Kidney (tissue), 14 donors: Measurements from ENCODE around the gene IL1RAPL1. TPM values are rescaled to one million over a fixed set of nuclear protein-coding genes. Genes with fewer than 3 reads are reported as not detected.

Source experiments
- DNase-seq, 5 donors: peaks; one replicate each; pipeline ENCODE4 v3.0.0-alpha.2; 2013 to 2020
- FAIRE-seq: peaks from 2 replicates; lab custom pipeline; 2012; peaks lifted over from hg19 to GRCh38; lab: Jason Lieb, UNC
- H3K27ac ChIP-seq, 2 donors: one replicate each; pipeline ENCODE4 v1.7.0; 2013; ENCODE audit warnings: low read depth in 2 of 2, low read length in 2 of 2, inconsistent platforms in 1 of 2
- H3K27me3 ChIP-seq: one replicate; pipeline ENCODE4 v1.7.1; 2013; ENCODE audit warnings: low read length, inconsistent platforms; ENCODE audit not compliant: control insufficient read depth, insufficient read depth
- H3K36me3 ChIP-seq, 3 donors: one replicate each; pipeline versions ENCODE4 v1.7.0 to v1.7.1; 2013; ENCODE audit warnings: low read length in 3 of 3, control low read depth in 1 of 3, inconsistent platforms in 1 of 3; ENCODE audit not compliant: insufficient read depth in 3 of 3, control insufficient read depth in 2 of 3
- H3K4me1 ChIP-seq, 3 donors: one replicate each; pipeline versions ENCODE4 v1.7.0 to v1.7.1; 2013; ENCODE audit warnings: low read length in 3 of 3, inconsistent platforms in 1 of 3, low read depth in 1 of 3; ENCODE audit not compliant: control insufficient read depth in 2 of 3, insufficient read depth in 2 of 3
- H3K4me3 ChIP-seq, 3 donors: one replicate each; pipeline versions ENCODE4 v1.7.0 to v1.8.1; 2013; ENCODE audit warnings: low read length in 3 of 3, control low read depth in 1 of 3, inconsistent platforms in 1 of 3
- H3K9ac ChIP-seq, 3 donors: one replicate each; pipeline versions ENCODE4 v1.7.0 to v1.7.1; 2013; ENCODE audit warnings: low read length in 3 of 3, control low read depth in 1 of 3, inconsistent platforms in 1 of 3
- H3K9me3 ChIP-seq, 3 donors: one replicate each; pipeline versions ENCODE4 v1.7.0 to v1.7.1; 2013; ENCODE audit warnings: low read length in 3 of 3, control low read depth in 1 of 3, inconsistent platforms in 1 of 3; ENCODE audit not compliant: control insufficient read depth in 2 of 3, insufficient read depth in 1 of 3
- CTCF ChIP-seq: IDR thresholded peaks from 3 replicates; pipeline ENCODE4 v1.5.1; 2012; ENCODE audit warnings: mild to moderate bottlenecking, moderate library complexity, borderline replicate concordance; ENCODE audit not compliant: insufficient read depth; ENCODE audit errors: extremely low read depth
- intact Hi-C: fragments of 100-400 bp; cut with DNase I; formaldehyde crosslinking; loops from one replicate; pipeline ENCODE4 v1.11.1; 2022
- polyA plus RNA-seq: library from polyadenylated mRNA; stranded (reverse); fragments of 350-450 nt; fragmentation: Illumina TruSeq; extraction: RNeasy Lipid Tissue Mini Kit (QIAGEN cat#74804); gene quantifications from one replicate; pipeline ENCODE4 v1.2.3, GENCODE V29; 2014; ENCODE audit warnings: low read depth, low replicate concordance; ENCODE audit not compliant: insufficient read depth
- total RNA-seq: library from RNA; stranded (reverse); fragmentation: NEBNext Ultra II Directional; extraction: Animal tissue kit (Norgen Biotek cat#: 25700); gene quantifications from one replicate; pipeline ENCODE4 v1.2.1, GENCODE V29; 2021
- donor health status: control.
- donor health status: control.
- donor health status: control.
- donor health status: control.
- donor health status: control.
- donor health status: DM: yes; HTN: yes; CAD: no.
- donor health status: Normal renal cell carcinoma (clear cell type).

The IL1RAPL1 gene
- total and polyA plus RNA-seq, 2 donors from 2014 or later = 0.19 TPM; not detected in 1

GRCh38 chrX:29707088-29707487 is 1119.8 kb downstream of the IL1RAPL1 start:
- no peak overlapping the region for H3K27ac ChIP-seq
- FAIRE-seq (no peak), DNase-seq (no peak)
- intact Hi-C loops = no loop called here
- H3K36me3 ChIP-seq = no peaks in the 10 kb centered on the region
- H3K4me1 ChIP-seq = no peaks in the 10 kb centered on the region
- TF ChIP-seq CTCF = no peak
- H3K9ac ChIP-seq = no peak overlapping the region
- H3K9me3 ChIP-seq = no peaks in the 10 kb centered on the region
- H3K4me3 ChIP-seq = no peak overlapping the region
- no peaks in the 10 kb centered on the region for H3K27me3 ChIP-seq

GRCh38 chrX:29721152-29721551 is 1133.9 kb downstream of the IL1RAPL1 start:
- Histone ChIP-seq H3K27me3 (no peaks in the 10 kb centered on the region), H3K27ac (no peak overlapping the region), H3K36me3 (no peaks in the 10 kb centered on the region), H3K4me3 (no peak overlapping the region), H3K9me3 (no peaks in the 10 kb centered on the region), H3K4me1 (no peaks in the 10 kb centered on the region), H3K9ac (no peak overlapping the region)
- TF ChIP-seq CTCF = no peak
- no peak for DNase-seq
- intact Hi-C loops = no loop called here
- FAIRE-seq = no peak

- no peak for FAIRE-seq
- Histone ChIP-seq H3K27me3 (no peaks in the 10 kb centered on the region), H3K36me3 (no peaks in the 10 kb centered on the region), H3K4me3 (no peak overlapping the region), H3K9me3 (no peaks in the 10 kb centered on the region), H3K9ac (no peak overlapping the region), H3K4me1 (no peaks in the 10 kb centered on the region), H3K27ac (no peak overlapping the region)
- DNase-seq = no peak
- TF ChIP-seq CTCF = no peak
- intact Hi-C loops = no loop called here
Measured at GRCh38 chrX:29724316-29724715, 1137.1 kb downstream of the IL1RAPL1 start.

- Histone ChIP-seq H3K27me3 (no peaks in the 10 kb centered on the region), H3K9ac (no peak overlapping the region), H3K9me3 (no peaks in the 10 kb centered on the region), H3K27ac (no peak overlapping the region), H3K36me3 (no peaks in the 10 kb centered on the region), H3K4me1 (no peaks in the 10 kb centered on the region), H3K4me3 (no peak overlapping the region)
- DNase-seq (no peak), FAIRE-seq (no peak)
- intact Hi-C loops = no loop called here
- TF ChIP-seq CTCF = no peak
Measured at GRCh38 chrX:29726811-29727210, 1139.6 kb downstream of the IL1RAPL1 start.
